Retinal pigment epithelial cell (primary cell): Measurements from ENCODE around the gene CCDC40.

ENCODE experiments used
- DNase-seq: peaks from one replicate; pipeline ENCODE4 v3.0.0-alpha.2; 2010; ENCODE audit warnings: low read depth
- H3K4me3 ChIP-seq: 2 replicates; pipeline ENCODE4 v1.5.1; 2011; ENCODE audit warnings: mild to moderate bottlenecking, low read length, control low read depth, moderate library complexity
- CTCF ChIP-seq: conservative IDR thresholded peaks from 2 replicates; pipeline ENCODE4 v1.5.1; 2011; ENCODE audit warnings: low read depth, low read length, control low read depth, inconsistent platforms

The CCDC40 gene

DNA sequence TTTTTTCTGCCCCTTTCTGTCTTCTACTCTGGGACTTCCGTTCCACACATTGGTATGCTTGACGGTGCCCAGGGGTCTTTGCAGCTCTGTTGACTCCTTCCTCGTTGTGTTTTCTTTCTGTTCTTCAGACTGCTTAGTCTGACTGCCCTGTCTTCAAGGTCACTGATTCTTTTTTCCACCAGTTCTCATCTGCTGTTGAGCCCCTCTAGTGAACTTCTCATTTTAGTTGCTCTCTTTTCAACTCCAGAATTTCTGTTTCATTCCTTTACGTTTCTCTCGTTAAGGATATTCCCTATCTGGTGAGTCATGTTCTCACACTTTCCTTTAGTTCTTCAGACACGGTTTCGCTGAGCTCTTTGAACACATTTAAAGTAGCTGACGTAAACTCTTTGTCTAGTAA is 78.7 kb downstream of the CCDC40 start:
- DNase-seq, result no peak
- no peak overlapping the region for H3K4me3 ChIP-seq
- TF ChIP-seq CTCF, result no peak

- TF ChIP-seq CTCF, result no peak
- DNase-seq, result no peak
- H3K4me3 ChIP-seq, result no peak overlapping the region
Measured at GRCh38 chr17:80116276-80116920, 80.0 kb downstream of the CCDC40 start.

DNA sequence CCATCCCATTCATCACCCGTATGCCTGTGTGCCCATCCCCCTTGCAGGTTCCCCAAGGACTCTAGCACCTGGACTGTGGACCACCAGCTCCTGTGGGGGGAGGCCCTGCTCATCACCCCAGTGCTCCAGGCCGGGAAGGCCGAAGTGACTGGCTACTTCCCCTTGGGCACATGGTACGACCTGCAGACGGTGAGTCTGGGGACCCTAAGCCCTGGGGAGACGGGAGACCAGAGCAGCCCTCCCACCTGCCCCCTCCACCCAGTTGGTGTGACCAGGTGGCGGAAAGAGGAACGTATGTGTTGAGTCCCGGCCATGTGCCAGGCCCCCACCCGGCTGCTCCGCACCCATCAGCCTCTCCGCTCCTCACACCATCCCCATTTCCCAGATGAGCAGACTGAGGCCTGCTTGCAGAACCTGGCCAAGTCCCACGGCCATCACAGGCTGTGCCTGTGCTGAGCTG is 80.5 kb downstream of the CCDC40 start:
- H3K4me3 ChIP-seq, result no peak overlapping the region
- no peak for DNase-seq
- TF ChIP-seq CTCF, result no peak

DNA sequence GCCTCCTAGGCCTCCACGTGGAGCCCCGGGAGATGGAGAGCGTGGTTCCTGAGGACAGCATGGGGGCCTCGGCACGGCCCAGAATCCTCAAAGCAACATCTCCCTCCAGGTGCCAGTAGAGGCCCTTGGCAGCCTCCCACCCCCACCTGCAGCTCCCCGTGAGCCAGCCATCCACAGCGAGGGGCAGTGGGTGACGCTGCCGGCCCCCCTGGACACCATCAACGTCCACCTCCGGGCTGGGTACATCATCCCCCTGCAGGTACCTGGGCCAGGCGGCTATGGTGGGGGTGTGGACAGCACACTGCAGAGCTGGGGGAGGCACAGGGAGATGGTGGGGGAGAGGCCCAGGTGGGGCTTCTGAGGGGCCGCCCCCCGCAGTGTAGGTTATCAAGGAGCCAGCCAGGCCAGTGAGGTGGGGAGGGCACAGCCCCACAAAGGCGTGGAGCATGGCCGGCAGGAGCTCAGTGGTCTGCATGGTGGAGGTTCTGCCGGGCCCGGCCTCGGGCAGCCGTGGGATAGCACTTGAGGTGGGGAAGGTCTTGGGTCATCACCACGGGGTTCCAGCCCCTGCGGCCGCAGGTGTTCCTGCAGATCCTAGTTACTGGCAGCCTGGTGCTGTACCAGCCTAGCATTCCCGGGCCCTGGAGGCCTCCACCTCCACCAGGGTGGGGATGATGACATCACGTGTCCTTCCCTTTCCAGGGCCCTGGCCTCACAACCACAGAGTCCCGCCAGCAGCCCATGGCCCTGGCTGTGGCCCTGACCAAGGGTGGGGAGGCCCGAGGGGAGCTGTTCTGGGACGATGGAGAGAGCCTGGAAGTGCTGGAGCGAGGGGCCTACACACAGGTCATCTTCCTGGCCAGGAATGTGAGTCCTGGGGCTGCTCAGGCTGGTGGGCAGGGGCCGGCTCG is 81.3 kb downstream of the CCDC40 start:
- no peak for TF ChIP-seq CTCF
- H3K4me3 ChIP-seq, result no peak overlapping the region
- no peak for DNase-seq

- DNase-seq, result no peak
- no peak for TF ChIP-seq CTCF
- H3K4me3 ChIP-seq, result no peak overlapping the region
Measured at GRCh38 chr17:80118601-80119270, 82.3 kb downstream of the CCDC40 start.

GRCh38 chr17:80119271-80119791 is 82.9 kb downstream of the CCDC40 start:
- no peak overlapping the region for H3K4me3 ChIP-seq
- no peak for TF ChIP-seq CTCF
- no peak for DNase-seq
